Activated CD8-positive, alpha-beta T cell treated with anti-CD3 and anti-CD28 coated beads for 36 hours (primary cell): ENCODE data around the gene IGSF8. TPM values are rescaled to one million over a fixed set of nuclear protein-coding genes. Genes with fewer than 3 reads are reported as not detected.

Experiments
- ATAC-seq: fragments of 200-7000 bp; cut with Tn5 transposase; one replicate; pipeline ENCODE4 v1.10.0; 2021; ENCODE audit warnings: mild to moderate bottlenecking, moderate library complexity
- CTCF ChIA-PET: fragments of 350-600 bp; sonication (Branson Sonifier 250); formaldehyde crosslinking; loops from one replicate; lab custom pipeline; 2021; ENCODE audit warnings: antibody characterized with exemption; lab: Charles Lee
- POLR2A ChIA-PET: fragments of 350-600 bp; sonication (Branson Sonifier 250); formaldehyde crosslinking; loops from one replicate; lab custom pipeline; 2021; ENCODE audit warnings: antibody characterized with exemption; lab: Charles Lee
- DNase-seq: peaks from one replicate; pipeline ENCODE4 v3.0.0-alpha.2; 2020
- H3K27ac Mint-ChIP-seq: one replicate; pipeline ENCODE4 v1.8.0; 2021; ENCODE audit warnings: mild to moderate bottlenecking, mixed read lengths
- H3K27me3 Mint-ChIP-seq: one replicate; pipeline ENCODE4 v1.8.0; 2021; ENCODE audit warnings: mixed read lengths
- H3K36me3 Mint-ChIP-seq: one replicate; pipeline ENCODE4 v1.8.0; 2021; ENCODE audit warnings: low read depth, mixed read lengths
- H3K4me1 Mint-ChIP-seq: one replicate; pipeline ENCODE4 v1.8.0; 2021; ENCODE audit warnings: low read depth, mixed read lengths
- H3K4me3 Mint-ChIP-seq: one replicate; pipeline ENCODE4 v1.8.0; 2021; ENCODE audit warnings: mild to moderate bottlenecking, moderate library complexity, mixed read lengths
- H3K9me3 Mint-ChIP-seq: one replicate; pipeline ENCODE4 v1.8.0; 2021; ENCODE audit warnings: mixed read lengths
- CTCF ChIP-seq: fragments of 200-600 bp; IDR thresholded peaks from one replicate; pipeline ENCODE4 v1.8.0; 2022; ENCODE audit warnings: antibody characterized with exemption, mild to moderate bottlenecking
- intact Hi-C: fragments of 100-400 bp; cut with micrococcal nuclease; formaldehyde crosslinking; loops from one replicate; pipeline ENCODE4 v1.10.0; 2022
- total RNA-seq, 2 experiments: library from RNA; stranded (reverse); gene quantifications; one replicate each; pipeline ENCODE4 v1.2.3, GENCODE V29; 2021

IGSF8 gene
- total RNA-seq, 2 experiments from 2014 or later = 48.0 to 49.5 TPM

DNA sequence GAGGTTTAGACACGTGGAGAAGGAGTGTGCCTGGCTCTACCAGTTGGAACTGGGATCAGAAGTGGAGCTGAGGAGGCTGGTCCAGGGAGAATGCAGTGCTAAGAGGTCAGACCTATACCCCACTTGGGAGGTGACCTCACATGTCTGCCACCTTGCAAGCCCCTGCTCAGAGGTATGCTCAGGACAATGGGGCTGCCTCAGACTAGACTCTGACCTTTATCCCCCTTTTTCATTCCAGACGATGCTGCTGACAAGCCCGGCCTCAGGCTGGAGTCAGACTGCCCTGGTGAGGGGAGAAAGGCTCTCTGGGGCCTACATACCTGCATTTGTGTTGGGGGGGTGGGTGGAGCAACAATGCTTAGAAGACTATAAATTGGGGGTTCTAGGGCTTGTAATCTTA is 33.7 kb downstream of the IGSF8 start:
- no peak overlapping the region for H3K4me3 Mint-ChIP-seq
- no peak for TF ChIP-seq CTCF
- ChIA-PET CTCF (interaction anchor here (2.1 to 33.7 kb wide), 3 partner anchors 15 to 21 kb away, joined by 9 to 693 read pairs (median 67); partner anchors contain the start of gene KCNJ9), POLR2A (interaction anchor here (1.4 kb wide), 1 partner anchor 10 kb away, joined by 3 read pairs; no protein-coding TSS in a partner anchor)
- no peaks in the 10 kb centered on the region for H3K36me3 Mint-ChIP-seq
- intact Hi-C loops = no loop called here
- no peak overlapping the region for H3K27ac Mint-ChIP-seq
- no peak for ATAC-seq
- peaks cover 4% of the 10 kb centered on the region for H3K27me3 Mint-ChIP-seq
- peaks cover 2% of the 10 kb centered on the region for H3K4me1 Mint-ChIP-seq
- DNase-seq = no peak
- no peaks in the 10 kb centered on the region for H3K9me3 Mint-ChIP-seq

DNA sequence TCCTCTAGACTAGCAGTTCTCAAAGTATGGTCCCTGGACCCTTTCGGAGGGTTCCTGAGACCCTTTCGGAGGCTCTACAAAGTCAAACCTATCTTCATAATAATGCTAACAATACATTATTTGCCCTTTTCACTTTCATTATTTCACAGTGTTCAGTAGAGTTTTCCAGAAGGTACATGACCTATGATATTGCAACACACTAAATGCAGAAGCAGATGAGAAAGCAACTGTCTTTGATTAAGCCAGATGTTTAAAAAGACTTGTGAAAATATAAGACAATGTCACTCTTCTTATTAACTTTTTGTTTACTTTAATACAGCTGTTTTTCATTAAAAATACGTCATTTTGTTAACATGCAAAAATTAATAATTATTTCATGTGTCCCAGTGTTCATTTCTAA is 34.3 kb downstream of the IGSF8 start:
- ATAC-seq (no peak), DNase-seq (no peak)
- Mint-ChIP-seq H3K4me1 (no peaks in the 10 kb centered on the region), H3K36me3 (no peaks in the 10 kb centered on the region), H3K4me3 (no peak overlapping the region), H3K27me3 (peaks cover 2% of the 10 kb centered on the region), H3K27ac (no peak overlapping the region), H3K9me3 (no peaks in the 10 kb centered on the region)
- POLR2A ChIA-PET = interaction anchor here (0.8 to 1.4 kb wide), 2 partner anchors 10 to 20 kb away, joined by 3 read pairs; no protein-coding TSS in a partner anchor
- intact Hi-C loops = no loop called here
- no peak for TF ChIP-seq CTCF
- CTCF ChIA-PET = interaction anchor here (2.1 to 33.7 kb wide), 3 partner anchors 15 to 22 kb away, joined by 9 to 693 read pairs (median 67); partner anchors contain the start of gene KCNJ9

DNA sequence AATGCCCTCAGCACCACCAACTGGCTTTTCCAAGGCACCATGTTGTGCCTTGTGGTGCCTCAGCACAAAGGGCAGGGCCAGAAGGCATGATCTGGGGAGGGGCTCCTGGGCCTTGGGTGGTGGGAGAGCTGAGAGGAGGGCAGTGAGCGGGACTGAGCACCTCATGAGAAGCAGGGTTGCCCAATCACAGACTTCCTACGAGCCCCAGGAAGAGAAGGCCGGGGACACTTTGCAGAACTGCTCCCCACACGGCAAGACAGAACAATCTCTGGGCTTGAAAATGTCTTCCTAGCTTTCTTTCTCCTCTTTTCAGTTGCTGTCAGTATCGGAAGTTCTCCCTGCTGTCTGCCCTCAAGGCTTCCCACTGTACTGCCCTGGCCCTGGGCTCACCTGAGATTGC is 35.2 kb downstream of the IGSF8 start:
- H3K4me3 Mint-ChIP-seq = no peak overlapping the region
- ATAC-seq (no peak), DNase-seq (no peak)
- H3K9me3 Mint-ChIP-seq = no peaks in the 10 kb centered on the region
- CTCF ChIA-PET = interaction anchor here (2.1 to 33.7 kb wide), 3 partner anchors 16 to 23 kb away, joined by 9 to 693 read pairs (median 67); partner anchors contain the start of gene KCNJ9
- no peak overlapping the region for H3K27ac Mint-ChIP-seq
- H3K4me1 Mint-ChIP-seq = no peaks in the 10 kb centered on the region
- no peaks in the 10 kb centered on the region for H3K36me3 Mint-ChIP-seq
- POLR2A ChIA-PET = interaction anchor here (0.6 to 0.9 kb wide), 3 partner anchors 16 to 21 kb away, joined by 3 read pairs; no protein-coding TSS in a partner anchor
- no peak for TF ChIP-seq CTCF
- H3K27me3 Mint-ChIP-seq = peaks cover 2% of the 10 kb centered on the region
- intact Hi-C loops = no loop called here

GRCh38 chr1:160062230-160062532 is 36.2 kb downstream of the IGSF8 start:
- Mint-ChIP-seq H3K27me3 (peaks cover 2% of the 10 kb centered on the region), H3K4me1 (no peaks in the 10 kb centered on the region), H3K4me3 (no peak overlapping the region), H3K27ac (no peak overlapping the region), H3K9me3 (no peaks in the 10 kb centered on the region), H3K36me3 (no peaks in the 10 kb centered on the region)
- ChIA-PET POLR2A (no interaction called here), CTCF (interaction anchor here (9.3 to 33.7 kb wide), 2 partner anchors 17 kb away, joined by 67 to 693 read pairs; partner anchors contain the start of gene KCNJ9)
- no peak for DNase-seq
- no peak for TF ChIP-seq CTCF
- intact Hi-C loops = no loop called here
- no peak for ATAC-seq

GRCh38 chr1:160061369-160062229 is 36.8 kb downstream of the IGSF8 start:
- CTCF ChIA-PET = interaction anchor here (1.8 to 33.7 kb wide), 3 partner anchors 17 to 24 kb away, joined by 9 to 693 read pairs (median 67); partner anchors contain the start of gene KCNJ9
- Mint-ChIP-seq H3K27me3 (peaks cover 3% of the 10 kb centered on the region), H3K4me1 (no peaks in the 10 kb centered on the region), H3K4me3 (no peak overlapping the region), H3K27ac (no peak overlapping the region), H3K9me3 (no peaks in the 10 kb centered on the region), H3K36me3 (no peaks in the 10 kb centered on the region)
- TF ChIP-seq CTCF = no peak
- POLR2A ChIA-PET = no interaction called here
- intact Hi-C loops = no loop called here
- ATAC-seq (no peak), DNase-seq (no peak)
